ENCODE data around the gene UBALD2.
A peak's percentile ranks its signal among the peaks of the same experiment; 100 is the strongest.
"Not testable (repeated sequence)": the region's sequence is repeated elsewhere in the genome, so short reads cannot be mapped to it uniquely, and the experiment has no call there.

UBALD2 gene

DNA sequence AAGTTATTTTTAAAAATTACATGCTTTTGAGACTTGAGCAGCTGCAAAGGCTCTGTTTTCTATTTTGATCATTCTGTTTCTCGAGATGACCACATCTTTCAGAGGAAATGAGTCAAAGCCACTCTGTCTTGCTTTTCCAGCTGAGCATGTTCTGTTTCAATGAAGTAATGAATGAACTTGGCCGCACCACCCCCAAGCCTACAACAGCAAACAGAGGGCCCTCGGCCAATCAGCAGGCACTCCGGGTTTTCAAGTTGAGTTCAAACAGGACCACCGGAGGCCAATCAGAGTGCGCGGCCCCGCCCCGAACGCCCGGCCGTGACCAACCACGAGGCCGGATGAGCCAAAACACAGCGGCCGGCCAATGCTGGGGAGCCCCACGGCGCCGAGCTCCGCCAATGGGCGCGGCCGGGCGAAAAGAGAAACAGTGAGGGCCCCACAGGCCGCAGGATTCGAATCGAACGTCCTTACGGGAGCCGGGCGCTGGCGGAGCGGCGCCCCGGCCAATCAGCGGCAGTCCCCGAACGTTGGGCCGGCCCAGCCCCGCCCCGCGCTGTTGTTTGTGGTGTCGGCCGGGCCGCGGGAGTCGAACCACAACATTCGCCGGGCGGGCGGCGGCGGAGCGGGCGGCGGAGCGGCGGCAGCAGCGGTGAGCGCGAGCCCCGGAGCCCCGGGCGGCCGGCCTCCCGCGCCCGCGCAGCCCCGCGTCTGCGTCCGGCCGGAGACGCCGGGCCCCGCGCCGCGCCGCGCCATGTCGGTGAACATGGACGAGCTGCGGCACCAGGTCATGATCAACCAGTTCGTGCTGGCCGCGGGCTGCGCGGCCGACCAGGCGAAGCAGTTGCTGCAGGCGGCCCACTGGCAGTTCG, at the start of gene UBALD2:
Gene UBALD2 (plus strand): TSS at position 594 of the 869 bp plus-strand sequence. CDS start 158 bp downstream, at position 752.
- peak; percentile 100 for DNase-seq

DNA sequence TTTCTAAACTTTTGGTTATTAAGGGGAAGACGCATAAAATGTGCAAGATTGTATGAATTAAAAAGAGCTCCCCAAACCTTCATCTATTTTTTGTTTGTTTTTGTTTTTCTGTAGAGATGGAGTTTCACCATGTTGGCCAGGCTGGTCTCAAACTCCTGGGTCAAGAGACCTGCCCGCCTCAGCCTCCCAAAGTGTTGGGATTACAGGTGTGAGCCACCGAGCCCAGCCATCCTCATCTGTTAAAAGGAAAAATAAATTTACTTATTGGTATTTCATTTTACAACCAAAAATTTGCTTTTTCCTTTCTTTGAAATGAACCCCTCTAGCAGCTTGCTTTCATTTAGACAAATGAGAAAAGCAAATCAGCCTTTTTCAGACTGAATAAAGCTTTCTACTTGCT, 48.1 kb upstream of the UBALD2 start:
- DNase-seq: no peak

DNA sequence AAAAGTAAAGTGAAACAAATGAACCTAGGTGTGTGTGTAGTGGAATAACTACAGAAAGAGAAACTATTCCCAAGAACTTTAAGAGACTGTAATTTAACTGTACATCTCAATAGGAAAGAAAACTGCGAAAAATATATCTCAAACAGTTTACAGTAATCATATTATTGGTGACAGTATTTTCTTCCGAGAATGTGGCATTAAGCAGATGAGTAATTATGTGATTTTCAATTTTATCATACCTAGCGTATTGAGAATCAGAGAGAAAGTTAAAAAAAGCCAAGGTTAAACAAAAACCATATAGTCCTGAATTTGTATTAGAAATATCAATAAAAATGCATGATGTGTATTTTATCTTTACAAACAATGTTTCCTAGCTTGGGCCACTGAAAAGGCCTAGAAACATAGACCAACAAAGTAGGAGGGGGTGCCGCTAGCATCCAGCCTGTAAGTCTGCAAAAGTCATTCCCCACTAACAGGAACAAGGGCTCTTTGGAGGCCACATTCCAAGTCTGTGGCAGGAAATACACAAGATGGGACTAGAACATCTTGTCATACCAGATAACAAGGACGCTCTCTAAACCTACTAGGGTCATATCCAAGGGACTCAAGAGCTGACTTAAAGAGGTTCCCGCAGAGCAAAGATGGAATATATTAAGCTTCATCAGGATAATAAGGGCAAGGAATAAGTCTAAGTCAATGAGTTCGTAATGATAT, 45.3 kb upstream of the UBALD2 start:
- DNase-seq: no peak

DNA sequence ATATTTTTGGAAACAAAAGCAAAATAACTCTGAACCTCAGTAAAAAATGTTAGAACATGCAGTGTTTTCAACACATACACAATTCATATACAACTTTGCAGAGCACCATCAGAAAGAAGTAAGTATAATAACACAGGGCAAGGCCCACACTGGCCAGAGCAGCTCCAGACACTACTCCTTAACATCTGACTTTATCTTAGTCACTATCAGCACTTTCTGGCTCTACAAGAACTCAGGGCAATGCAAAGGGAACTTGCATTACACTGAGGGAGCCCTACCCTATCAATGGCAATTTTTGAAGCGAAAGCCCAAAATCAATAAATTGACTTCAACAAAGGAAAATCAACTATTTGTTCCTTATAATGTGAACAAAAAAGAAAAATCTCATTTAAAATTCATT, 41.3 kb upstream of the UBALD2 start:
- DNase-seq: no peak

DNA sequence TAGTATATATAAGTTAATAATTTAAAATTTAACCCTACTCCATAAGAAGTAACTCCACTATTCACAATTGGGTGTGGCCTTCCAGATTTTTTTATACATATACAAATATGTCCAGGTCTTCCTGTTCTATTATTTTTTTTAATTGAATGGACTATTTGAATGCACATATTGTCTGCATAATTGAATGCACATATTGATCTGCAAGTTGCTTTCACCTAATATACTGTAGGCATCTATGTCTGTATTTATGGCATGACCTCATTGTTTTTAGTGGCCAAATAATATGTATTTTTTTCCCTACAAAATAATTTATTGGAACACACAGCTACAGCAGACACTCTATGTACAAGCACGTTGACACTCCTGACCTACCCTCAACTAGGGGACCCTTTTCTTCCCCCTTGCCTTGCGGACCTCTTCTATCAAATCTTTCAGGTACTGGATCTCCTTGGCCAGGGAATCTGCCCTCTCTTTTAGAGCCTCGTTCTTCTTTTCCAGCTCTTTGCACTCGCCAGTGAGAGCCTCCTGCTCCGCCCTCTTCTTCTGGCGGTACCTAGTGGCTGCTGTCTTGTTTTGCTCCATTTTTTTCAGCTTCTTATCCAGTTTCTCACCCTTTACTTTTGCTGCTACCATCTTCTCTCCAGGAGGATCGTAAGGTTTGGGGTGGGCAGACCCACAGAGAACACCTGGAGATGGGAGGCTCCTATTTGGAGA, 39.6 kb upstream of the UBALD2 start:
- not testable (repeated sequence) for DNase-seq

DNA sequence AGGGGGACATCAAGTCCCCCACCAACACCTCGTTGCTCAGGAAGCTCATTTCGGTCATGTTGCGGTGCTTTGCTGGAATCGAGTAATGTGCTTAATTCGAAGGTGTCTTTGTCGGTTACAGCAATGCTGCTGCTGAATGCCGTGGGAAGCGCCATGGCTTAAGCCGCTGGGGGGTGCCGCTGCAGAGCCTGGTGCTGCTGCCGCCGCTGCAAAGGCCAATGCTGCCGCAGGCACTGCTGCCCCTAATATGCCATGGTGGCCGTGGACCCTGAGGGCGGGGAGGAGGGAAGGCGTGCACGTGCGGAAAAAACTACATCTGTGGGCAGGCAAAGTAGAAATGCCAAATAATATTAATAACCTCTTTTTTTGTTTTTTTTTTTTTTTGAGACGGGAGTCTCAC, 38.4 kb upstream of the UBALD2 start:
- not testable (repeated sequence) for DNase-seq

DNA sequence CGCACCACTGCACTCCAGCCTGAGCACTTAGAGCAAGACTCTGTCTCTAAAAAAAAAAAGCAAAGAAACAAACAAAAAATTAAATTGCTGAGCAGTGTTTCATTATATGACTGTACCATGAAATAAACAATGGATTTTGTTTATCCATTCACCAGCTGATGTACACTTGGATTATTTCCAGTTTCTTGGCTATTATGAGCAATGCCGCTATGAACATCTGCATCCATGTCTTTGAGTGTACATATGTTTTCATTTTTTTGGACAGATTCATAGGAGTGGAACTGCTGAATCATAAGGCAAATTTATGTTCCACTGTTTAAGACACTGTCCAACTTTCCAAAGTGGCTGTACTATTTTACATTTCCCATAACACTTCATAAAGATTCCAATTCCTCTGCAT, 32.8 kb upstream of the UBALD2 start:
- peak; percentile 92 for DNase-seq

DNA sequence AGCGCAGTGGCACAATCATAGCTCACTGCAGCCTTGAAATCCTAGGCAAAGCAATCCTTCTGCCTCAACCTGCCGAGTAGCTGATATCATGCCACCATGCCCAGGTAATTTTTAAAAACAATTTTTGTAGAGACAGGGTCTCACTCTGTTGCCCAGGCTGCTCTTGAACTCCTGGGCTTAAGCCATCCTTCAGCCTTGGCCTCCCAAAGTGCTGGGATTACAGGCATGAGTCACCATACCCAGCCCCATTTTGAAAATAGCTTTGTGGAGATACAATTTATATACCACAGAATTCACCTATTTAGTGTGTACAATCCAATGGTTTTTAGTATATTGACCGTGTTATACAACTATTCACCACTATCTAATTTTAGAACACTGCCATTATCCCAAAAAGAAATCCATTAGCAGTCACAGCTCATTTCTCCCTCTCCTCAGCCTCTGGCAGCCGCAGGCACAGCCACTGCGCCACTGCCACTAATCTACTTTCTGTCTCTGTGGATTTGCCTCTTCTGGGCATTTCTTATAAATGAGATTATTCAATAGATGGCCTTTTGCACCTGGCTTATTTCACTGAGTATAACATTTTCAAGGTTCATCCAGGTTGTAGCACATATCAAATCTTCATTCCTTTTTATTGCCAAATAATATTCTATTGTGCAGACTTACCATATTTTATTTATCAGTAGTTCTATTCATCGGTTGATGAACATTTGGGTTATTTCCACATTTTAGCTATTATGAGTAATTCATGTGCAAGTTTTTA, 31.4 kb upstream of the UBALD2 start:
- DNase-seq: no peak

DNA sequence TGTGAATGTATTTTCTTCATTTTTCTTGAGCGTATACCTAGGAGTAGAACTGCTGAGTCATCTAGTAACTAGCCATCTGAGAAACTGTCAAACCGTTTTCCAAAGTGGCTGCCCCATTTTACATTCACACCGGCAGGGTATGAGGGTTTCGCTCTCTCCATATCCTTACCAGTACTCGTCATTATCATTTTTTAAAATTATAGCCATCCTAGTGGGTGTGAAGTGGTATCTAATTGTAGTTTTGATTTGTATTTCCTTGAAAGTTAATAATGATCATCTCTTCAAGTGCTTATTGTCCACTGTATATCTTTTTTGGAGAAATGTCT, 30.8 kb upstream of the UBALD2 start:
- DNase-seq: peak; percentile 21

DNA sequence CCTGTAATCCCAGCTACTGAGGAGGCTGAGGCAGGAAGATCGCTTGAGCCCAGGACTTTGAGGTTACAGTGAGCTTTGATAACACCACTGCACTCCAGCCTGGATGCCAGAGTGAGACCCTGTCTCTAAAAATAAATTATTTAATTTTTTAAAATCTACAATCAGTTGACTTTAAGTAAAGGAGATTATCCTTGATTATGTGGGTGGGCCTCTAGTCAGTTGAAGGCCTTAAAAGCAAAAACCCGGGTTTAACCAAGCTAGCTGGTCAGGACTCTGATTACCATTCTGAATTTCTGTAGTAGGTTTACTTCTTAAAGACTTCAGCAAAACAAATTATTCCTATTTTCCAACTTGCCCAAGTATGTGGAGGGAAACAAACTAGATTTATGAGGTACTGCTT, 29.3 kb upstream of the UBALD2 start:
- DNase-seq: no peak

DNA sequence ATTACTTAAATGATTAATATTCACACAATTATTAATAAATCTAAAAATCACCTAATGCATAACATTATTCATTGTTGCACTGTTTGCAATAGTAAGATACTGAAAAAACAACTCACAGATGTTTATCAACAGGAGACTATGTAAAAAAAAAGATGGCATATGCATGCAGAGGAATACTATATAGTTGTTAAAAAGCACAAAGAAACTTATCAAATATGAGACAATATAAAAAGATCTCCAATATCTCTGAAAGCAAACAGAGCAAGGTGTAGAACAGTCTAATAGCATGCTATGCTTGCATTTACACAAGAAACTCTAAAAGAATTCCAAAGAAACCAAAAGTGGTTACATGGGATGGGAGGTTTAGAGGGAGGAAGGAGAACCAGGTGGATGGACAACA, 28.5 kb upstream of the UBALD2 start:
- no peak for DNase-seq

DNA sequence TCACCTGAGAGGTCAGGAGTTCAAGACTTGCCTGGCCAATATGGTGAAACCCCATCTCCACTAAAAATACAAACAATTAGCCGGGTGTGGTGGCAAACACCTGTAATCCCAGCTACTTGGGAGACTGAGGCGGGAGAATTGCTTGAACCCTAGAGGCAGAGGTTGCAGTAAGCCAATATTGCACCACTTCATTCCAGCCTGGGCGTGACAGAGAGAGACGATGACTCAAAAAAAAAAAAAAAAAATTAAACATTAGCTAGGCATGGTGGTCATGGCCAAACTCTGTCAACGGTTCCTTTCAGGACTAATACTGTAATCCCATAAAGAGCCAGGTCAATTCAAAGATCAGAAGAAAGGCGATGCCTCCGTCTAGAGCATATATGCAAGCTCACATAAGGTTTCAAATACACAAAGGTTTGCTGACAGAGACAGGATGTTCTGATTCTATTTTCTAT, 27.3 kb upstream of the UBALD2 start:
- DNase-seq: no peak

DNA sequence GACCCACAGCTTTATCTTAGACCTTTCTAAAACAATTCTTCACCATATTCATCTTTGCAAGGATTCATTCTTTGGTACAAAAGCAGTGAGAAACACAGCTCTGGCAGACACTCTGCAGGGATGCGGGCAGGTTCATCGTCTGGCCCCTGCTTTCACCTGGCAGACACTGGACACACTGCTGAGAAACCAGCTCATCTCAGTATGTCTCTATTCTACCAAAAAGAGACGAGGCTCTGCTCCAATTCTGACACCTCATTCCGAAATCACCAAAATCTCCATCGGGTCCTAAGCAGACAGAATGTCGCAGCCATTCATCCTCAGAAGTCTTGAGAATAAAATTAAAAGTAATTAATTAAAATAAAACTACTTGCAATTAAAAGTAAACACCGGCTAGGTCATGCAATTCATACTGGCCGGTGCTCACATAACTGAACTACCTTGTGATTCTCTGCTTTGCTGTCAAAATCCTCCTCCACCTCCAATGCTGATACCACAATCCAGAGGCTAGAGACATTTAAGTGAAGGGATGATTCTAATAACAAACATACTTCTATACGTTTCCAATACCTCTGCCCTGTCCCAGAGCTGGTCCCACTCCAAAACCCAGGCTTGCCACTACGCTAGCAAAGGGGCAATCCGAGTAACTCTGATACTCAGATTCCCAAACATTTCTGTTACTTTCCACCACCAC, 26.2 kb upstream of the UBALD2 start:
- no peak for DNase-seq

DNA sequence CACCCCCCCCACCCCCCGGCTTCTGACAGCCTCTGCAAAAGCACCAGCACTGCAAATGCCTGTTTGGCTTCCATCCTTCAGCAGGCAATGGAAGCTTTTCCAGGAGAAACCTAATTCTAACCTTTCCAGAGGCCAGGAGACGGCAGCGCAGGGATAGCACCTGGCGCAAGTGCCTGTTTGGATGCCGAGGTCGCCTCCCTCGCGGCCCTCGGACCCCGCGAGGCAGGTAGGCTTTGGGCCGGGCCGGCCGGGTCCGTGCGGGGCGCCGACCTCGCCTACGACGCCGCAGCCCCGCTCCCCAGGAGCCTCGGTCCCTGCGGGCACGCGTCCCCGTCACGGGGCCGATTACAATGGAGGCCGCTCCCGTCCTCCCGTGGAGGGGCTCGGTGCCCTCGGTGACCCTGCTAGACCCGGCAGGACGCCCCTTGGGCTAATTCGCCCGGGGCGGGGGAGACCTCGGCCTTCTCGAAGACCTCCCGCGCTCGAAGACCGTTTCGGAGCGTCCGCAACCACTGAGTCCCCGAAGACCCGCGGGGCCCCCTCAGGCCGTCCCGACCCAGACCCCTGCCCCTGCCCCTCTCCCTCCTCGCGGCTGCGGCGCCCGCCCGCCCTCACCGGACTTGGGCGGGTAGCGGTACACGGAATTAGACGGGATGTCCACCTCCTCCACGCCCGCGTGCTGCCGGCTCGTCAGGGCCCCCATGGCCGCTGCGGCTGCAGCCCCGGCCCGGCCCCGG, 25.4 kb upstream of the UBALD2 start:
- DNase-seq: no peak

DNA sequence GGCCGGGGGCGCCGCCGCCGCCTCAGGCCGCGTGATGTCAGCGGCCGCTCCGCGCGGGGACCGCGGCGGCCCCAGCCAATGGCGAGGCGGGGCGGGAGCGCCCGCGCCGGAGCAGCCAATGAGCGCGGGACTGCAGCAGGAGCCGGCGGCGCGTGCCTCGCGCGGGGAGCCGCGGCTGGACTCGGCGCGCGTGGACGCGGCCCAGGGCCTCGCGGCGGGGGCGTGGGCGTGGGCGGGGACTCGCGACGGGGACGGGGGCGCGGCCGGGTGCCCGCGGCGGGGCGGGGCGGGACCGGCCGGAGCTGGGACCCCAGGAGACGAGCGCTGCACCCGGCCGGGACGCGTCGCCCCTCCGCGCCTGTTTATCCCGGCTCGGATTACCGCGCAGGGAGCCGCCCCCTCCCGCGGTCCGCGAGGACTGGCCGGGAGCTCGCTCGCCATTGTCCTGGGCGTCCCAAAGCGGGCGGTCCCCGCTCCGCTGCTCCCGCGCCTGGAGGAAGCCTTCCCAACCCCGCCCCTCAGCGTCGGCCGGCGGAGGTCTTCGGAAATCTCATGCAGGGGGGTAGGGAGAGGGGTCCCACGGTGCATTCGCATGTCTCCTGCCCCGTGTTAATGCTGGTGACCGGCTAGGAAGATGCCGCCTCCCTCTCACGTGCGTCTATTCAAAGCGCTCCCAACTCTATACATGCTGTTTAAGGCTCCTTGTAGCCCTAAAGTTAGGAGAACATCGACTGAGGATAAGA, 24.5 kb upstream of the UBALD2 start, which contains the start of gene RNF157:
Gene RNF157 (minus strand): TSS at position 33 of the 743 bp plus-strand sequence. CDS start 253 bp downstream, outside the sequence.
- peak; percentile 37 for DNase-seq

DNA sequence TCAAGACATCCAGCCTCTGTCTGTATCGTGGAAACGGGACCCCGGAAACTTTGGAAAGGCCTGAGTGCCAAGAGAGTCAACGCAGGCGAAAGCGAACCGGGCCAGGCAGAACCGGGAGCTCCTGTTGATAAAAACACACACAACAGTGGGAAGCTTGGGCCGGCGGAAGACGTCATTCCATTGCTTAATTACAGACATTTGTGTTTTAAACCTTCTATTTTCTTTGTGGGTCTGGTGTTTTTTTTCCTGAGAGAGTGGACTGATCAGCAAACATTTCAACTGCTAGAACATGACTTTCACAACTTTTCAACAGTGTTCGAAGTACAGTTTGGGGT, 24.0 kb upstream of the UBALD2 start:
- no peak for DNase-seq

DNA sequence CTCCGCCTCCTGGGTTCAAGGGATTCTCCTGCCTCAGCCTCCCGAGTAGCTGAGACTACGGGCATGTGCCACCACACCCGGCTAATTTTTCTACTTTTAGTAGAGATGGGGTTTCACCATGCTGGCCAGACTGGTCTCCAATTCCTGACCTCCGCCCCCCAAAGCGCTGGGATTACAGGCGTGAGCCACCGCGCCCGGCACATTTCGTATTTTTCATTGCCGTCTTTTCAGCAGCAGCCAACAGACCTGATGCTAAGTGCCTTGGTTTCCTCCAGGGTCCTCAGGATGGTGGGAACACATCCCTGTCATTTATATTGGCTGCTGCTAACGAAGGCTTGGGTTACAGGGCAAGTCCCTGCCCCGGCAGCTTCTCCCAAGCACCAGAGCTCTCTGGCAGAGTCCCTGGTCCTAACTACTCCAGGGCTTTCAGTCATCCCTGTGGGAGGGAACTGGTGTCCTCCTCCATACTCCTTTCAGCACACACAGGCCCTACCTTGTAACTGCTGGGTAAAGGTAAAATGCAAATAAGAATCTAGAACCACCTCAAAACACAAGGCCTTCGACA, 23.4 kb upstream of the UBALD2 start:
- no peak for DNase-seq

DNA sequence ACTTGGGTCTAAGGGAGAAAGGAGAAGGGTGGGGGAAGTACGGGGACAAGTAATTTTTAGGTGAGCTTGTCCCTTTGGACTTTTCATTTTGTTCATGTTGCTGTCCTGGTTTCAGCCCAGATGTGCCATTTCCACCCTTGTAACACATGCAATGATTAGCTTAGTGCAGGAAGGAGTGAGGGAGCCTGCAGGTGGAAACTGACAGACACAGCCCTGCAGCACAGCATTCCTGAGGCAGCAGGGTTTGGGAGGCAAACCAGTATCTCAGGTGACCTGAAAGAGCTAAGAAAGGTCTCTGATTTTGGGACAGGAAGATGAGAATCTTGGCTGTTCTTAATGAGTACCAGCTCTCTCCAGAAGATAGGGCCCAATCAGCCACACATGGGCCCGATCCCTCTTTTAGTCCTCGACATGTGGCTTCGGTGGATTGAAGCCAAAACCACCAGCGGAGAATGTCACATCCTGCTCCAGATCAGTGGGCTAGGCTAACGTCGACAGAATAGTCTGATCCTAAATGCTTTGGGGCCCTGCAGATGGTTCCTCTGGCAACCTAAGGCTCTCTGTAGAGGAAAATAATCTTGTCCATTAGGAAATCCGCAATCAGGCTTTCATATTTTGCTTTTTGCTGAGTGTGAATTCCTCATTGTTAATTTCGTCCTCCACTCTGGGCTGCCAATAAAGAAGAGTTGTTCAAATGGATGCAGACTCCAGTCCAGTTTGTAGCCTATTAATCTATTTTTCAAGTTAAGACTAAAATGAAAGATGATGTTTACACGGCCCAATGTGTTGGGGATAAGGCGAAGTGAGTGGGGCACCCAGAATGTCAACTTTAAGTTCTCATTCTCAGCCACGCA, 21.1 kb upstream of the UBALD2 start:
- DNase-seq: peak; percentile 76

DNA sequence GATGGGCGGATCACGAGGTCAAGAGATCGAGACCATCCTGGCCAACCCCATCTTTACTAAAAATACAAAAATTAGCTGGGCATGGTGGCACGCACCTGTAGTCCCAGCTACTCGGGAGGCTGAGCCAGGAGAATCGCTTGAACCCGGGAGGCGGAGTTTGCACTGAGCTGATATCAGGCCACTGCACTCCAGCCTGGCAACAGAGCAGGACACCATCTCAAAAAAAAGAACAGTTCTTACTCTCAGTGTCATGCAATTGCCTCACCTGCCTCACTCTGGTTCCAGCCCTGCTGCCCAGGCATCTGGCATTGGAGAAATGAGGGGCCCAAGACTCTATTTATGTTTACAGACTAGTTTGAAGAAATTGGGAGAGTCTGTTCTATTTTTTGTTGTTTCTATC, 20.4 kb upstream of the UBALD2 start:
- DNase-seq: not testable (repeated sequence)

All from fibroblast of skin of right quadriceps (primary cell).